ENCODE measurements around the gene TNPO1. TPM values are rescaled to one million over a fixed set of nuclear protein-coding genes. Genes with fewer than 3 reads are reported as not detected.

Gene TNPO1
- total RNA-seq, 1 experiment from 2014 or later, result 148 TPM

- peaks cover under 1% of the 10 kb centered on the region for H3K36me3 Mint-ChIP-seq (ENCODE audit: insufficient read depth, unreplicated experiment)
- Histone ChIP-seq H3K4me3 (ENCODE audit: low read depth, low read length) (no peak overlapping the region), H3K36me3 (ENCODE audit: control insufficient read depth, insufficient read depth, low read length) (no peaks in the 10 kb centered on the region), H3K27me3 (replicated peaks; ENCODE audit: control insufficient read depth, insufficient read depth, low read length) (no peaks in the 10 kb centered on the region), H3K9me3 (no peaks in the 10 kb centered on the region), H3K4me1 (no peaks in the 10 kb centered on the region)
- POLR2A ChIA-PET, result no interaction called here
- peaks cover 9% of the 10 kb centered on the region for H3K4me1 Mint-ChIP-seq (ENCODE audit: low read depth, unreplicated experiment)
- no peak for DNase-seq
- H3K9me3 Mint-ChIP-seq (ENCODE audit: unreplicated experiment), result no peaks in the 10 kb centered on the region
- no peak for TF ChIP-seq CTCF (IDR thresholded peaks at IDR 0.05; ENCODE audit: insufficient read depth in 1 of 2, low read depth in 1 of 2, low read length in 1 of 2, severe bottlenecking in 1 of 2, unreplicated experiment in 1 of 2)
- no peaks in the 10 kb centered on the region for H3K27me3 Mint-ChIP-seq (ENCODE audit: insufficient read depth, unreplicated experiment)
- no TSS peak for BruUV-seq (replicated peaks)
- H3K27ac Mint-ChIP-seq (ENCODE audit: unreplicated experiment), result no peak overlapping the region
- no peak overlapping the region for H3K4me3 Mint-ChIP-seq (ENCODE audit: unreplicated experiment)
- CTCF ChIA-PET, result no interaction called here
- intact Hi-C loops (cut with micrococcal nuclease; ENCODE audit: unreplicated experiment), result loop anchor here (10.0 kb wide), 1 partner anchor 228 kb away; no protein-coding TSS in a partner anchor
Measured at GRCh38 chr5:72842816-72843215, 26.4 kb downstream of the TNPO1 start.

- Mint-ChIP-seq H3K4me1 (ENCODE audit: low read depth, unreplicated experiment) (peaks cover 9% of the 10 kb centered on the region), H3K36me3 (ENCODE audit: insufficient read depth, unreplicated experiment) (peaks cover 12% of the 10 kb centered on the region), H3K9me3 (ENCODE audit: unreplicated experiment) (no peaks in the 10 kb centered on the region), H3K27me3 (ENCODE audit: insufficient read depth, unreplicated experiment) (no peaks in the 10 kb centered on the region), H3K4me3 (ENCODE audit: unreplicated experiment) (no peak overlapping the region), H3K27ac (ENCODE audit: unreplicated experiment) (no peak overlapping the region)
- no peaks in the 10 kb centered on the region for H3K9me3 ChIP-seq
- CTCF ChIA-PET, result no interaction called here
- H3K4me1 ChIP-seq, result no peaks in the 10 kb centered on the region
- POLR2A ChIA-PET, result interaction anchor here (0.6 kb wide), 1 partner anchor 337 kb away, joined by 5 read pairs; the partner anchor contains the start of gene ZNF366
- no peak overlapping the region for H3K4me3 ChIP-seq (ENCODE audit: low read depth, low read length)
- DNase-seq, result no peak
- TF ChIP-seq CTCF (IDR thresholded peaks at IDR 0.05; ENCODE audit: insufficient read depth in 1 of 2, low read depth in 1 of 2, low read length in 1 of 2, severe bottlenecking in 1 of 2, unreplicated experiment in 1 of 2), result no peak
- BruUV-seq (replicated peaks), result no TSS peak
- no peaks in the 10 kb centered on the region for H3K27me3 ChIP-seq (replicated peaks; ENCODE audit: control insufficient read depth, insufficient read depth, low read length)
- intact Hi-C loops (cut with micrococcal nuclease; ENCODE audit: unreplicated experiment), result loop anchor here (10.0 kb wide), 1 partner anchor 229 kb away; no protein-coding TSS in a partner anchor
- H3K36me3 ChIP-seq (ENCODE audit: control insufficient read depth, insufficient read depth, low read length), result no peaks in the 10 kb centered on the region
Measured at GRCh38 chr5:72844218-72844603, 27.8 kb downstream of the TNPO1 start.

GRCh38 chr5:72845889-72846288 is 29.4 kb downstream of the TNPO1 start:
- H3K36me3 ChIP-seq (ENCODE audit: control insufficient read depth, insufficient read depth, low read length), result no peaks in the 10 kb centered on the region
- no peak overlapping the region for H3K27ac Mint-ChIP-seq (ENCODE audit: unreplicated experiment)
- CTCF ChIA-PET, result no interaction called here
- H3K4me1 Mint-ChIP-seq (ENCODE audit: low read depth, unreplicated experiment), result peaks cover 15% of the 10 kb centered on the region
- H3K27me3 ChIP-seq (replicated peaks; ENCODE audit: control insufficient read depth, insufficient read depth, low read length), result no peaks in the 10 kb centered on the region
- POLR2A ChIA-PET, result no interaction called here
- H3K9me3 Mint-ChIP-seq (ENCODE audit: unreplicated experiment), result no peaks in the 10 kb centered on the region
- peaks cover 25% of the 10 kb centered on the region for H3K36me3 Mint-ChIP-seq (ENCODE audit: insufficient read depth, unreplicated experiment)
- TF ChIP-seq CTCF (IDR thresholded peaks at IDR 0.05; ENCODE audit: insufficient read depth in 1 of 2, low read depth in 1 of 2, low read length in 1 of 2, severe bottlenecking in 1 of 2, unreplicated experiment in 1 of 2), result no peak
- no peak overlapping the region for H3K4me3 ChIP-seq (ENCODE audit: low read depth, low read length)
- no peaks in the 10 kb centered on the region; the same call in 1 of the 2 replicates for H3K4me1 ChIP-seq
- no TSS peak for BruUV-seq (replicated peaks)
- H3K27me3 Mint-ChIP-seq (ENCODE audit: insufficient read depth, unreplicated experiment), result no peaks in the 10 kb centered on the region
- no peak for DNase-seq
- no peaks in the 10 kb centered on the region for H3K9me3 ChIP-seq
- intact Hi-C loops (cut with micrococcal nuclease; ENCODE audit: unreplicated experiment), result loop anchor here (10.0 kb wide), 1 partner anchor 231 kb away; no protein-coding TSS in a partner anchor
- no peak overlapping the region for H3K4me3 Mint-ChIP-seq (ENCODE audit: unreplicated experiment)
